LHCN-M2 (cell line): Measurements from ENCODE around the gene DAPK1. TPM values are rescaled to one million over a fixed set of nuclear protein-coding genes. Genes with fewer than 3 reads are reported as not detected.
A peak's percentile ranks its signal among the peaks of the same experiment; 100 is the strongest.
"Not testable (repeated sequence)": the region's sequence is repeated elsewhere in the genome, so short reads cannot be mapped to it uniquely, and the experiment has no call there.

Source experiments
- DNase-seq: peaks from one replicate; pipeline ENCODE4 v3.0.0-alpha.2; 2012; ENCODE audit warnings: low read depth
- total RNA-seq: library from RNA; depleted of rRNA; stranded (reverse); fragments of >200 nt; gene quantifications from 2 replicates; pipeline ENCODE4 v1.2.3, GENCODE V29; 2014

DAPK1 gene
- total RNA-seq, 1 experiment from 2014 or later = 26.6 TPM

GRCh38 chr9:87542141-87542540 lies 44.5 kb downstream of the DAPK1 start:
- no peak for DNase-seq

- DNase-seq = no peak
These were observed 45.6 kb downstream of the DAPK1 start for GRCh38 chr9:87543251-87543650.

GRCh38 chr9:87545858-87546257 lies 48.2 kb downstream of the DAPK1 start:
- DNase-seq = peak; percentile 54

GRCh38 chr9:87546704-87547103 lies 49.0 kb downstream of the DAPK1 start:
- DNase-seq = peak; percentile 52

GRCh38 chr9:87547671-87548081 lies 50.0 kb downstream of the DAPK1 start:
- DNase-seq = no peak

GRCh38 chr9:87548159-87548558 lies 50.5 kb downstream of the DAPK1 start:
- DNase-seq = no peak

- not testable (repeated sequence) for DNase-seq
These were observed 51.4 kb downstream of the DAPK1 start for GRCh38 chr9:87549088-87549487.

GRCh38 chr9:87549791-87550190 lies 52.1 kb downstream of the DAPK1 start:
- no peak for DNase-seq

GRCh38 chr9:87550253-87550954 lies 52.7 kb downstream of the DAPK1 start:
- no peak for DNase-seq

- DNase-seq = no peak
These were observed 54.1 kb downstream of the DAPK1 start for GRCh38 chr9:87551772-87552217.

- DNase-seq = no peak
These were observed 56.7 kb downstream of the DAPK1 start for GRCh38 chr9:87554171-87554910.

- no peak for DNase-seq
These were observed 57.3 kb downstream of the DAPK1 start for GRCh38 chr9:87554976-87555375.

- no peak for DNase-seq
These were observed 58.4 kb downstream of the DAPK1 start for GRCh38 chr9:87556039-87556438.

- DNase-seq = no peak
These were observed 59.2 kb downstream of the DAPK1 start for GRCh38 chr9:87556821-87557220.

- peak; percentile 26 for DNase-seq
These were observed 60.3 kb downstream of the DAPK1 start for GRCh38 chr9:87557996-87558395.

GRCh38 chr9:87558606-87559190 lies 61.0 kb downstream of the DAPK1 start:
- no peak for DNase-seq

- DNase-seq = no peak
These were observed 64.4 kb downstream of the DAPK1 start for GRCh38 chr9:87562062-87562461.

- DNase-seq = no peak
These were observed 65.0 kb downstream of the DAPK1 start for GRCh38 chr9:87562530-87563170.

GRCh38 chr9:87564111-87564510 lies 66.4 kb downstream of the DAPK1 start:
- DNase-seq = no peak

GRCh38 chr9:87564791-87565241 lies 67.1 kb downstream of the DAPK1 start:
- no peak for DNase-seq

- no peak for DNase-seq
These were observed 69.3 kb downstream of the DAPK1 start for GRCh38 chr9:87567001-87567400.

GRCh38 chr9:87567571-87567970 lies 69.9 kb downstream of the DAPK1 start:
- DNase-seq = no peak
